HS-27A (cell line): ENCODE data around the gene EDARADD.
"Not testable (repeated sequence)": the region's sequence is repeated elsewhere in the genome, so short reads cannot be mapped to it uniquely, and the experiment has no call there.

Experiments
- DNase-seq: peaks from one replicate; pipeline ENCODE4 v3.0.0-alpha.2; 2012; ENCODE audit warnings: low read depth, missing footprints

EDARADD gene

GRCh38 chr1:236489710-236490377, 95.8 kb downstream of the EDARADD start:
- no peak for DNase-seq

DNA sequence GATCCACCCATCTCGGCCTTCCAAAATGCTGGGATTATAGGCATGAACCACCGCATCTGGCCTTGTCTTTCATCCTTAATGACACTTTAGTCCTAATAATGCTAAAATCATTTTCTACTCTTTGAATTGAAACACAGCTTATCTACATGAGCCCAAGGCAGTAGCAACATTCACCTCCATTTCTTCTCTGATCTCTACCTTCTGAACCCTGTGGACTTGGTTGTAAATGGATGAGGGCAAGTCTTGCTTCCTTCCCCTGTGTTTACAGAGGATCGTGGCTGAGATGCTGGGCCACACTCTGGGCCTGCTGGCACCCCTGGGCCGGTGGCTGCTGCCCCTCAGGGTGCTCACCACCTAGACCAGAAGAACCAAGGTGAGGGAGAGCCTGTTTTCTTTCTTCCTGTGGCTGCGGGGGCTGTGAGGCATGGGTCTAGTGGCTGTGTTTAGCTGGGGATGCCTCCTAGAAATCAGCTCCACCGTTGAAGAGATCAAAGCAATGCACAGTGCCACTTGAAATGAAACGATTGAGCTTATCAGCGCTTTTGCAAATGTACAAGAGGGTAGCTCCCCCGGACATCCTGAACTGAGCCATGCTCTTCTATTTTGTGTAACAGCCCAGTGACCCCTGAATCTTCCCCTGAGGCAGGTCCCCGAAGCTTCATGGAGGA, 97.5 kb downstream of the EDARADD start:
- no peak for DNase-seq

DNA sequence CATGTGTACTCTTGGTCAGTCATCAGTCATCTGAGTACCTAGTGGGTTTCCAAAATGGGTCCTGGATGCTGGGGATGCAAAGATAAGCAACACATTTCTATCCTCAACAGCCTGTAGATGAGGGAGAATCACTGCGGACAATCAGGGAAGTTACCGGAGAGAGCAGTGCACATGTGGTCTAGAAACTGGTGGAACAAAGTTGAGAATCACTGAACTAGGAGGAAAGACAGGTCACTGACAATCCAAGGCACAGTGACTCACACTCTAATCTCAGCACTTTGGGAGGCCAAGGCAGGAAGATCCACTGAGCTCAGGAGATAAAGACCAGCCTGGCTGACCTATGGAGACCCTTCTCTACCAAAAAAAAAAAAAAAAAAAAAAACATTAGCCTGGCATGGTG, 98.3 kb downstream of the EDARADD start:
- no peak for DNase-seq

DNA sequence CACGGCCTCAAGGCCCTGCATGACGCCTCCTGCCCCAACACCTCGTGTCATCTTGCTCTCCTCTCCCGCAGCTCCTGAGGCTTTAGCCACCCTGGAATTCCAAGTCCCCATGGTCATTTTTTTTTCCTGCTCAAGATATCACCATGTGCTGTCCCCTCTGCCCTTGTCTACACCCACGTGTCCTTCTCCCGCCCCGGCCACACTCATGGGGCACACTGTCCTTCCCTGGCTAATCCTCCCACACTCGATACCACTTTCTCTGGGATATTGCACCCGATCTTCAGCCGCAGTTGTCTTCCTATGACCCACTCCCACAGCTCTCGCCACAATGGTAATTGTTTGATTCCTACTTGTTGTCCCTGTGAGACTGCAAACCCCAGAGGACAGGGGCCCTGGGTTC, 100.0 kb downstream of the EDARADD start:
- DNase-seq = no peak

GRCh38 chr1:236494586-236495466, 100.7 kb downstream of the EDARADD start:
- DNase-seq = no peak

DNA sequence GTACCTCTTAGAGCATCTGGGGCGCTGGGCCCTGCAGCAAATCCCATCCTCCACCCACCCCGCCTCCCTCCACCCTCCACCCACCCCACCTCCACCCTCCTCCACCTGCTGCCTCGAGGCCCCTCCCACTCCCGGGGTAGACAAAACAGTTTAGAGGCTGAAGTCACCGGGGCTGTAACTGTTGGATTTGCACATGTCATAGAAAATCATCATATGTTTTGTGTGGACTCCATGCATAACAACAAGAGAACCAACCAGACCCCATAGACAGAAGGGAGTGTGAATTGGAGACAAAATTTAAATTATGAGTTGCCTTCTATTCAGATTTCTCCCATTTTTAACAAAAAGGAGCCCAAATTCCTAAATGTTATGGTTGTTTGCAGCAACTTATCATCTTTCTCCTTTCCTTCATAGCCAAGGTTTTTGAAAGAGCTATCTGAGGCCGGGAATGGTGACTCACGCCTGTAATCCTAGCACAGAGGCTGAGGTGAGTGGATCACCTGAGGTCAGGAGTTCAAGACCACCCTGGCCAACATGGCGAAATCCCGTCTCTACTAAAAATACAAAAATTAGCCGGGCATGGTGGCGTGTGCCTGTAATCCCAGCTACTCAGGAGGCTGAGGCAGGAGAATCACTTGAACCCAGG, 101.5 kb downstream of the EDARADD start:
- no peak for DNase-seq

GRCh38 chr1:236497908-236498307, 103.8 kb downstream of the EDARADD start:
- DNase-seq = no peak

- DNase-seq = no peak
These were observed 107.0 kb downstream of the EDARADD start for GRCh38 chr1:236501093-236501492.

DNA sequence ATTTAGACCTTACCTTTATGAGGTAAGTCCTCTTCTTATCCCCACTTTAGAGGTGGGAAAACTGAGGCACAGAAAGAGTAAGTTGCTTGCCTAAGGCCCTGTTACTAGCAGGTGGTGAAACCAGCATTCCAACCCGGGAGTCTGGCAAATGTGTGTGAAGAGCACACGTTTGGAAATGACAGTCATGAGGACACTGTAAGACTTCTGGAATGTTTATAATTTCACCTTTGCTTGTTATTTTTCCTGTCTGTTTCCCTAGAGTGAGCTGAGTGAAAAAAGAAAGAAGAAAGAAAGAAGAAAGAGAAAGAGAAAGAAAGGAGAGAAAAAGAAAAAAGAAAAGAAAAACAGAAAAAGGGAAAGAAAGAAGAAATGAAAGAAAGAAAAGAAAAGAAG, 108.5 kb downstream of the EDARADD start:
- DNase-seq = no peak

- no peak for DNase-seq
These were observed 109.0 kb downstream of the EDARADD start for GRCh38 chr1:236502972-236503639.

DNA sequence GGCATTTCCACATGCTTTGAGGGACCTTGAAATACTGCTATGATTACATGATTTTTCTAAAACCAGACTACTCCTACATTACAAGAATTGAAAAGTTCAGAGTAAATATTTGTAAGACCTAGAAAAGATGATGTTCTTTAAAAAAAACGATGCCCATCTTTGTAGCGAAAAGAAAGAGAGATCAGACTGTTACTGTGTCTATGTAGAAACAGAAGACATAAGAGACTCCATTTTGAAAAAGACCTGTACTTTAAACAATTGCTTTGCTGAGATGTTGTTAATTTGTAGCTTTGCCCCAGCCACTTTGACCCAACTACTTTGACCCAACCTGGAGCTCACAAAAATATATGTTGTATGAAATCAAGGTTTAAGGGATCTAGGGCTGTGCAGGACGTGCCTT, 110.3 kb downstream of the EDARADD start:
- DNase-seq = not testable (repeated sequence)

DNA sequence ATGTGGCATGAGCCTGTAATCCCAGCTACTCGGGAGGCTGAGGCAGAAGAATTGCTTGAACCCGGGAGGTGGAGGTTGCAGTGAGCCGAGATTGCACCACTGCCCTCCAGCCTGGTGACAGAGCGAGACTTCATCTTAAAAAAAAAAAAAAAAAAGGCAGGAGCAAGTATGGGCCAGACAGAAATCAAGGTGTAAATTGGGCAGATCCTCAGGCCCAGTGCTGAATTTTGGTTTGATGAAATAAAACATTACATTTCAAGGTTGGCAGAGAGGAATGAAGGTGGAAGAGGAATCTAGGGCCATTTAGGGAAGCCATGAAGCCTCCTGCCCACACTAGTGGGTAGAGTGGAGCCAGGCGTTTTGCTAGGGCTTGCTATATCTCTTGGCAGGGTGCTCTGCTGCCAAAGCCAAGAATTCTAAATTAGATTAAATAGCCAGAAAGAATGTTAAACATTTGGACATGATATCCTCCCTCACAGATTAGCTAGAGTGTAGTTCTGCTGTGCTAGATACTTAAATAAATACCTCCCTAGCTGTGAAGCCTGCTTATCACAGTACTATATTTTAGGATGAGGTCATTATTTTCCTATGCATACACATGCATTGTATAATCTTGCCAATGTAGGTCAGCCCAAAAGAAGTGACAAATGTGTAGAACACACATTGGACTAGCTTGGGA, 113.1 kb downstream of the EDARADD start:
- no peak for DNase-seq

DNA sequence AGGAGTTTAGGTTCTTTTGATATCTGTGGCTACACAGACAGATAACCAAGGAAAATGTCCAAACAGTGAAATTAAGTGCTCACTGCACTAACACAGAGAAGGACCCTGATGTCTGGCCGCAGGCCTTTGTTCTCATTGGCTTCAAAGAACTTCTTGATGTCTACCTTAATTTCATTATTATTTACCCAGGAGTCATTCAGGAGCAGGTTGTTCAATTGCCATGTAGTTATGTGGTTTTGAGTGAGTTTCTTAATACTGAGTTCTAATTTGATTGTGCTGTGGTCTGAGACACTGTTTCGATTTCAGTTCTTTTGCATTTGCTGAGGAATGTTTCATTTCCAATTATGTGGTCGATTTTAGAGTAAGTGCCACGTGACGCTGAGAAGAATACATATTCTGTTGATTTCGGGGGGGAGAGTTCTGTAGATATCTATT, 114.5 kb downstream of the EDARADD start:
- DNase-seq = no peak

DNA sequence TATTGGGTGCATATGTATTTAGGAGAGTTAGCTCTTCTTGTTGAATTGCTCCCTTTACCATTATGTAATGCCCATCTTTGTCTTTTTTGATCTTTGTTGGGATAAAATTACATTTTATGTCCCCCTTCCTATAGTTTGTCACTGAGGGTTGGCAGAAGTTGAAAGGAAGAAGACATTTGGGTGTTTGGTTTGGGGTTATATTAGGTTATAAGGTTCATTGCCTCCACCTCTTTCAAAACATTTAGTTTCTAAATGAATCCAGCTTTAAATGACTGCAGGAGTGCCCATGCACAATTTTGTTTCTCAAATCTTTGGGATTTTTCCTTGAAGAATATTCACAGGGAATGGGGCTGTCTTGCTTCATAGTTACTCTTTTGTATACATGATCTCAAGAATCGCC, 115.1 kb downstream of the EDARADD start:
- no peak for DNase-seq

GRCh38 chr1:236509647-236510401, 115.7 kb downstream of the EDARADD start:
- no peak for DNase-seq

GRCh38 chr1:236511735-236512418, 117.8 kb downstream of the EDARADD start:
- no peak for DNase-seq

- no peak for DNase-seq
These were observed 120.8 kb downstream of the EDARADD start for GRCh38 chr1:236514703-236515442.

- DNase-seq = no peak
These were observed 121.4 kb downstream of the EDARADD start for GRCh38 chr1:236515443-236515958.
